ENCODE results near the gene PUM2. TPM values are rescaled to one million over a fixed set of nuclear protein-coding genes. Genes with fewer than 3 reads are reported as not detected.

PUM2 gene
- polyA plus RNA-seq, 1 donor (not counting 4 experiments of a cell fraction or from before 2014, with no cell fraction given) = 47.5 TPM

DNA sequence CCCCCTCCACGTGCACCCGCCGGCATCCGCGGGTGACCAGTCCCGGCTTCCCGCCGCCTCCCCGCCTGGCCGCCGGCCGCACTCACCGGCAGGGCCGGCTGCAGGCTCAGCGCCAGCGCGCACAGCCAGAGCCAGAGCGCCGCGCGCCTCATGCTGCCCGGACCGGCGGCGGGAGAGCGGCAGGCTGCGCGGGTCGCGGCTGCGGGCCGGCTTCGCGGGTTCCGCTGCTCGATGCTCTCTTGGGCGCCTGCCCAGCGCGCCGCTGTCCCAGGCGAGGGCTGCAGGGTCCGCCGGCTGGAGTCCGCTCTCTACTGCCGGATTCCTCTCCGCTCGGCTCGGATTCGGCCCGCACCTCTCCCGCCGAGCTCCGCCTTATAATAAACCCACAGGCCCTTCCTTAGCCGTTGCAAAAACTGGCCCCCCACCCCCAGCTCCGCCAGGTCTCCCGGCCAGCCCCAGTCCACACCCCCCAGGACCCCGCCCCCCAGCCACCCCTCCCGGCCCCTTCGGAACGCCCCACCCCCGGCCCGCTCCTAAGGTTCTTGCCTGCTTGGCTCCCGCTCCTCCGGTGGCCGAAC, 125.8 kb downstream of the PUM2 start, which contains the start of gene SDC1:
SDC1 (minus strand) TSS at position 415 of the 578 bp plus-strand sequence; CDS start at position 152, 263 bp downstream.
- no peak for TF ChIP-seq EZH2 (IDR thresholded peaks at IDR 0.05; ENCODE audit: low read length)
- TF ChIP-seq, protein P1, sequence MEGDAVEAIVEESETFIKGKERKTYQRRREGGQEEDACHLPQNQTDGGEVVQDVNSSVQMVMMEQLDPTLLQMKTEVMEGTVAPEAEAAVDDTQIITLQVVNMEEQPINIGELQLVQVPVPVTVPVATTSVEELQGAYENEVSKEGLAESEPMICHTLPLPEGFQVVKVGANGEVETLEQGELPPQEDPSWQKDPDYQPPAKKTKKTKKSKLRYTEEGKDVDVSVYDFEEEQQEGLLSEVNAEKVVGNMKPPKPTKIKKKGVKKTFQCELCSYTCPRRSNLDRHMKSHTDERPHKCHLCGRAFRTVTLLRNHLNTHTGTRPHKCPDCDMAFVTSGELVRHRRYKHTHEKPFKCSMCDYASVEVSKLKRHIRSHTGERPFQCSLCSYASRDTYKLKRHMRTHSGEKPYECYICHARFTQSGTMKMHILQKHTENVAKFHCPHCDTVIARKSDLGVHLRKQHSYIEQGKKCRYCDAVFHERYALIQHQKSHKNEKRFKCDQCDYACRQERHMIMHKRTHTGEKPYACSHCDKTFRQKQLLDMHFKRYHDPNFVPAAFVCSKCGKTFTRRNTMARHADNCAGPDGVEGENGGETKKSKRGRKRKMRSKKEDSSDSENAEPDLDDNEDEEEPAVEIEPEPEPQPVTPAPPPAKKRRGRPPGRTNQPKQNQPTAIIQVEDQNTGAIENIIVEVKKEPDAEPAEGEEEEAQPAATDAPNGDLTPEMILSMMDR (optimal IDR thresholded peaks at IDR 0.05 in 1 of 3, IDR thresholded peaks at IDR 0.05 in 1 of 3, conservative IDR thresholded peaks at IDR 0.05 in 1 of 3; ENCODE audit: extremely low read depth in 1 of 3, insufficient read depth in 2 of 3, low read length in 3 of 3) = no peak
- FAIRE-seq = no peak
- Histone ChIP-seq H3K4me2 (ENCODE audit: control insufficient read depth, extremely low read depth, insufficient read depth, low read depth, low read length) (peak within 1 kb of the TSS; percentile 100), H3K4me3 (ENCODE audit: control insufficient read depth in 2 of 3, extremely low read depth in 1 of 3, insufficient read depth in 2 of 3, low read depth in 1 of 3, low read length in 3 of 3) (peak within 1 kb of the TSS; percentile 82 to 94 (median 91)), H3K27me3 (ENCODE audit: control insufficient read depth, extremely low read depth, insufficient read depth, low read length) (no peaks in the 10 kb centered on the region), H3K79me2 (ENCODE audit: control insufficient read depth, insufficient read depth, low read length) (peaks cover 57% of the 10 kb centered on the region), H3K9me1 (ENCODE audit: control insufficient read depth, extremely low read depth, insufficient read depth, low read length) (no peaks in the 10 kb centered on the region), H3K27ac (ENCODE audit: control insufficient read depth, insufficient read depth, low read length) (peak within 1 kb of the TSS; percentile 96), H4K20me1 (ENCODE audit: control insufficient read depth, extremely low read depth, insufficient read depth, low read length) (peaks cover 11% of the 10 kb centered on the region), H3K9me3 (ENCODE audit: control insufficient read depth, low read depth, low read length) (no peaks in the 10 kb centered on the region), H2AFZ (ENCODE audit: control insufficient read depth, low read length) (no peak within 1 kb of the TSS), H3K9ac (ENCODE audit: control insufficient read depth, extremely low read depth, insufficient read depth, low read length) (peak within 1 kb of the TSS; percentile 96), H3K4me1 (ENCODE audit: control insufficient read depth, extremely low read depth, insufficient read depth, low read length) (peaks cover 40% of the 10 kb centered on the region), H3K36me3 (ENCODE audit: control insufficient read depth in 2 of 2, extremely low read depth in 1 of 2, insufficient read depth in 2 of 2, low read length in 2 of 2) (peaks cover 4 to 37% of the 10 kb centered on the region in 2 experiments)
- dilution Hi-C loops (cut with MboI; ENCODE audit: extremely low pct_ligation_motif_present, low sequenced_read_pairs) = no loop called here
- no peak for DNase-seq (ENCODE audit: low read depth, low spot score)

DNA sequence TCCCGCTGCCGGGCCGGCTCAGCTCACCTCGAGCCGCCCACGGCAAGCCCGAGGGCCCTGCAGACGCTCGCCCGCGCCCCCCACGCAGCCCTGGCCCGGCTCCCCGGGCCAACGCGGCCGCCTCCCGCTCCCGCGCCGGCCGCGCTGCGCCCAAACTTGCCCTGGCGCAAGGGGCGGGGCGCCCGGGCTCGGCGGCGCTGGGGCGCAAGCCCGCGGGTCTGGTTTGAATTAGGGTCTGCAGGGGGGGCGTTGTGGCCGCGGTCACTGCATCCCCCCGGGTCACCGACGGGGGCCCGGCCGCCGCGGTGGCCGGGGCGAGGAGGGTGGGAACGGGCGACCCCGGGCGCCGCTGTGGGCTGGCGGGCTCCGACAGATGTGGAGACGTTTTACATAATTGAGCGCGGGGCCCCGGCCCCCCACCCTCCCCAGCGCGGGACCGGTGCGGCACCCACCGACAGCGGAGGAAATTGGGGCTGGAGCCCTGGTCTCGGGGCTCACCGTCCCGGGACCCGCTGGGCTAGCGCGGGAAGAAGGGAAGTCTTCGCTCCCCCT, 126.4 kb downstream of the PUM2 start:
- Histone ChIP-seq H3K79me2 (ENCODE audit: control insufficient read depth, insufficient read depth, low read length) (peaks cover 63% of the 10 kb centered on the region), H3K27ac (ENCODE audit: control insufficient read depth, insufficient read depth, low read length) (peak overlapping the region; percentile 96), H4K20me1 (ENCODE audit: control insufficient read depth, extremely low read depth, insufficient read depth, low read length) (peaks cover 16% of the 10 kb centered on the region), H3K27me3 (ENCODE audit: control insufficient read depth, extremely low read depth, insufficient read depth, low read length) (no peaks in the 10 kb centered on the region), H3K4me3 (ENCODE audit: control insufficient read depth in 2 of 3, extremely low read depth in 1 of 3, insufficient read depth in 2 of 3, low read depth in 1 of 3, low read length in 3 of 3) (peak overlapping the region; percentile 82 to 94 (median 91)), H2AFZ (ENCODE audit: control insufficient read depth, low read length) (no peak overlapping the region), H3K4me1 (ENCODE audit: control insufficient read depth, extremely low read depth, insufficient read depth, low read length) (peaks cover 46% of the 10 kb centered on the region), H3K9me3 (ENCODE audit: control insufficient read depth, low read depth, low read length) (no peaks in the 10 kb centered on the region), H3K9ac (ENCODE audit: control insufficient read depth, extremely low read depth, insufficient read depth, low read length) (peak overlapping the region; percentile 96), H3K36me3 (ENCODE audit: control insufficient read depth in 2 of 2, extremely low read depth in 1 of 2, insufficient read depth in 2 of 2, low read length in 2 of 2) (peaks cover 5 to 42% of the 10 kb centered on the region in 2 experiments), H3K9me1 (ENCODE audit: control insufficient read depth, extremely low read depth, insufficient read depth, low read length) (no peaks in the 10 kb centered on the region), H3K4me2 (ENCODE audit: control insufficient read depth, extremely low read depth, insufficient read depth, low read depth, low read length) (no peak overlapping the region)
- no peak for FAIRE-seq
- DNase-seq (ENCODE audit: low read depth, low spot score) = no peak
- TF ChIP-seq, protein P1 (optimal IDR thresholded peaks at IDR 0.05 in 1 of 3, IDR thresholded peaks at IDR 0.05 in 1 of 3, conservative IDR thresholded peaks at IDR 0.05 in 1 of 3; ENCODE audit: extremely low read depth in 1 of 3, insufficient read depth in 2 of 3, low read length in 3 of 3) = no peak
- TF ChIP-seq EZH2 (IDR thresholded peaks at IDR 0.05; ENCODE audit: low read length) = no peak
- dilution Hi-C loops (cut with MboI; ENCODE audit: extremely low pct_ligation_motif_present, low sequenced_read_pairs) = no loop called here
